Bronchial epithelial cell (primary cell): ENCODE measurements around the gene AGTRAP. TPM values are rescaled to one million over a fixed set of nuclear protein-coding genes. Genes with fewer than 3 reads are reported as not detected.

Experiments
- DNase-seq: peaks from one replicate; pipeline ENCODE4 v3.0.0-alpha.2; 2010; ENCODE audit warnings: low read depth
- FAIRE-seq: peaks from 2 replicates; lab custom pipeline; 2011; peaks lifted over from hg19 to GRCh38; lab: Jason Lieb, UNC
- H3K27me3 ChIP-seq: 2 replicates; pipeline ENCODE4 v1.5.1; 2011; ENCODE audit warnings: low read length; ENCODE audit not compliant: control insufficient read depth, insufficient read depth
- H3K36me3 ChIP-seq: 2 replicates; pipeline ENCODE4 v1.5.1; 2011; ENCODE audit warnings: low read length; ENCODE audit not compliant: control insufficient read depth, insufficient read depth
- H3K4me3 ChIP-seq: 2 replicates; pipeline ENCODE4 v1.5.1; 2011; ENCODE audit warnings: mild to moderate bottlenecking, low read depth, low read length, control low read depth
- total RNA-seq: library from RNA; depleted of rRNA; stranded (reverse); fragments of >200 nt; gene quantifications from 2 replicates; pipeline ENCODE4 v1.2.1, GENCODE V29; 2014
- TF ChIP-seq, protein P1 (sequence below): IDR thresholded peaks from 2 replicates; pipeline ENCODE4 v1.5.1; 2011; ENCODE audit warnings: mild to moderate bottlenecking, moderate library complexity, low read length, control low read depth, inconsistent platforms; ENCODE audit not compliant: insufficient read depth, severe bottlenecking

The AGTRAP gene
- total RNA-seq, 1 donor from 2014 or later, result 55.3 TPM

- DNase-seq (no peak), FAIRE-seq (no peak)
- TF ChIP-seq, protein P1, sequence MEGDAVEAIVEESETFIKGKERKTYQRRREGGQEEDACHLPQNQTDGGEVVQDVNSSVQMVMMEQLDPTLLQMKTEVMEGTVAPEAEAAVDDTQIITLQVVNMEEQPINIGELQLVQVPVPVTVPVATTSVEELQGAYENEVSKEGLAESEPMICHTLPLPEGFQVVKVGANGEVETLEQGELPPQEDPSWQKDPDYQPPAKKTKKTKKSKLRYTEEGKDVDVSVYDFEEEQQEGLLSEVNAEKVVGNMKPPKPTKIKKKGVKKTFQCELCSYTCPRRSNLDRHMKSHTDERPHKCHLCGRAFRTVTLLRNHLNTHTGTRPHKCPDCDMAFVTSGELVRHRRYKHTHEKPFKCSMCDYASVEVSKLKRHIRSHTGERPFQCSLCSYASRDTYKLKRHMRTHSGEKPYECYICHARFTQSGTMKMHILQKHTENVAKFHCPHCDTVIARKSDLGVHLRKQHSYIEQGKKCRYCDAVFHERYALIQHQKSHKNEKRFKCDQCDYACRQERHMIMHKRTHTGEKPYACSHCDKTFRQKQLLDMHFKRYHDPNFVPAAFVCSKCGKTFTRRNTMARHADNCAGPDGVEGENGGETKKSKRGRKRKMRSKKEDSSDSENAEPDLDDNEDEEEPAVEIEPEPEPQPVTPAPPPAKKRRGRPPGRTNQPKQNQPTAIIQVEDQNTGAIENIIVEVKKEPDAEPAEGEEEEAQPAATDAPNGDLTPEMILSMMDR, result no peak
- Histone ChIP-seq H3K4me3 (no peak overlapping the region), H3K27me3 (peaks cover 11% of the 10 kb centered on the region), H3K36me3 (no peaks in the 10 kb centered on the region)
Measured at GRCh38 chr1:11764519-11764918, 28.6 kb downstream of the AGTRAP start.

GRCh38 chr1:11765661-11766428, 29.9 kb downstream of the AGTRAP start:
- FAIRE-seq (no peak), DNase-seq (no peak)
- TF ChIP-seq, protein P1, result no peak
- H3K27me3 ChIP-seq, result peaks cover 11% of the 10 kb centered on the region
- H3K36me3 ChIP-seq, result no peaks in the 10 kb centered on the region
- H3K4me3 ChIP-seq, result no peak overlapping the region

DNA sequence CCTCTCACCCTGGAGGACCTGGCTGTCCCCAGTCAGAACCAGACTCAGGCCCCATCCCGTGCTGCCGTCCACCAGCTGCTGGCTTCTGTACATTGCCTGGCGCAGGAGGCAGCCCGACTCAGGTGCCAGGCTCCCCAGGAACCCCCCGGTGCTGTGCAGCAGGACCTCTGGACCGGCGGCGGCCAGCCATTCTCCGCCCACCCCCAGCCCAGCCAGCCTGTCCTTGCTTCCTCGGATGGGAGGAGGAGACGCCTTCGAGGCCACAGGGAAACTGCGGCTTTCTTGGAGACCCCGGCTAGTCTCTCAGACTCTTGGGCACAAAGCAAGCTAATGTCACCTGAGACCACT, 30.5 kb downstream of the AGTRAP start:
- Histone ChIP-seq H3K4me3 (no peak overlapping the region), H3K27me3 (peaks cover 9% of the 10 kb centered on the region), H3K36me3 (no peaks in the 10 kb centered on the region)
- FAIRE-seq (no peak), DNase-seq (no peak)
- TF ChIP-seq, protein P1, result no peak

DNA sequence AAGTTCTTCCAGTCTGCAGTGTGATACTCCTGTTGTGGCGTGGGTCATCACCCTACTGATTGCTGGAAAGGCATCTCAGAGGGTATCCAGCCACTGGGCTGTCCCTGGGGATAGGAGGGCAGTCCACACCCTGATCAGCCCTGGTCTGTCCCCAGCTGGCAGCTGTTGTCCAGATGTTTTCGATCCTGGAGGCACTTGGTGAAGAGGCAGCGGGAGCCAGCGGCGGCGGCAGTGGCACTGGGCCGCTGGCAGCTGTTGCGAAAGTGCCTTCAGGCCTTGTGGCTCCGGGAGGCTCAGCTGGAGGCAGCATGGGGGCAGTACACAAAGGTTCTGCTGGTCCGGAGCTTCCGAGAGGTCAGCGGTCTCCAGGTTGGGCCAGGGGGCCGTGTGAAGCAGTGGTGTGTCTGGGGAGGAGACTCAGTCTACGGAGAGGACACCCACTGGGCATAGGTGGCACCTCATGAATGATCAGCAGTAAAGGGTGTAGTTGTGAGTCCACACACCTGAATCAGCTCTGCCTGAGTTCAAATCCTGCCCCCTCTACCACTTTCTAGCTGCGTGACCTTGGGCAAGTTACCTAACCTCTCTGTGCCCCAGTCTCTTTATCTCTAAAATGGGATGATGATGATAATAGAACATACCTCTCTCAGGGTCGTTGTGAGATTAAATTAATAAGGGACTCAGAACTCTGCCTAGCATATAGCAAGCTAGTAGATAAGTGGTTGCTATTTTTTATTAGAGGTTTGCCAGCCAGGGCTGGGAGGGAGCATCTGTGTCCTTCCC, 32.2 kb downstream of the AGTRAP start:
- Histone ChIP-seq H3K27me3 (no peaks in the 10 kb centered on the region), H3K4me3 (no peak overlapping the region), H3K36me3 (no peaks in the 10 kb centered on the region)
- DNase-seq (no peak), FAIRE-seq (no peak)
- TF ChIP-seq, protein P1, result no peak

DNA sequence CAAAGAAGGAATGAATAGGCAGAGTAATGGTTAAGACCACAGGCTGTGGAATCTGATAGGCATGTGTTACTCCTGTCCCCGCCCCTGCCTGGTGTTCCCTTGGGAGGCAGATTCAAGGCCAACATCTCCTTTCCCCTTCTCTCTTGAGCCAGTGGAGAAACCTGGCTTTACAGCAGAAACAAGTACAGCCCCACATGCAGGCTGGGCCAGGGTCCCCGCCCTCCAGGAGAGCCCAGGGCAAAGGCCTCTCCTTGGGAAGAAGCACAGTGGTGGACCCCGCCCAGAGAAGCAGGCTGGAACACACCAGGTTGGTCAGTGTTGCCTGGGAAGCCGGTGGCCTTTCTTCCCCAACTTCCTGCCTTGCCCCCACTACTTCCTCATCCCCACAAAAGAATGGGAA, 32.9 kb downstream of the AGTRAP start:
- FAIRE-seq, result no peak
- TF ChIP-seq, protein P1, result no peak
- DNase-seq, result no peak
- Histone ChIP-seq H3K36me3 (no peaks in the 10 kb centered on the region), H3K4me3 (no peak overlapping the region), H3K27me3 (no peaks in the 10 kb centered on the region)
